Mesenchymal stem cell (in vitro differentiated cells and primary cell): ENCODE data around the gene KCNG2.
"Not testable (repeated sequence)": the region's sequence is repeated elsewhere in the genome, so short reads cannot be mapped to it uniquely, and the experiment has no call there.

Experiments used
- DNase-seq: peaks from one replicate; pipeline ENCODE4 v3.0.0-alpha.2; 2013
- H2AFZ ChIP-seq: one replicate; pipeline ENCODE4 v1.6.1; 2013; ENCODE audit warnings: low read depth, mild to moderate bottlenecking, control low read depth, inconsistent platforms, low read length, moderate library complexity
- H2AK5ac ChIP-seq: 2 replicates; pipeline ENCODE4 v1.6.1; 2013; ENCODE audit warnings: low read length, moderate library complexity, mild to moderate bottlenecking, inconsistent platforms; ENCODE audit not compliant: severe bottlenecking
- H2BK120ac ChIP-seq: one replicate; pipeline ENCODE4 v1.6.1; 2013; ENCODE audit warnings: low read depth, mild to moderate bottlenecking, inconsistent platforms, low read length, moderate library complexity
- H2BK12ac ChIP-seq, 2 experiments: one replicate each; pipeline ENCODE4 v1.6.1; 2013; ENCODE audit warnings: inconsistent platforms in 2 of 2, low read length in 2 of 2, mild to moderate bottlenecking in 2 of 2, moderate library complexity in 2 of 2, control low read depth in 1 of 2
- H2BK15ac ChIP-seq: one replicate; pipeline ENCODE4 v1.6.1; 2013; ENCODE audit warnings: mild to moderate bottlenecking, low read depth, inconsistent platforms; ENCODE audit not compliant: poor library complexity, severe bottlenecking
- H2BK5ac ChIP-seq: 2 replicates; pipeline ENCODE4 v1.6.1; 2013; ENCODE audit warnings: low read depth, mild to moderate bottlenecking, low read length, control low read depth, inconsistent platforms; ENCODE audit not compliant: poor library complexity, severe bottlenecking
- H3K14ac ChIP-seq, 2 experiments: one replicate each; pipeline ENCODE4 v1.6.1; 2013; ENCODE audit warnings: inconsistent platforms in 2 of 2, low read length in 2 of 2, control low read depth in 1 of 2, mild to moderate bottlenecking in 1 of 2, moderate library complexity in 1 of 2
- H3K18ac ChIP-seq, 2 experiments: one replicate each; pipeline ENCODE4 v1.6.1; 2013; ENCODE audit warnings: inconsistent platforms in 2 of 2, low read length in 2 of 2, control low read depth in 1 of 2, low read depth in 1 of 2, mild to moderate bottlenecking in 1 of 2
- H3K23ac ChIP-seq, 2 experiments: one replicate each; pipeline ENCODE4 v1.6.1; 2013; ENCODE audit warnings: inconsistent platforms in 2 of 2, low read length in 2 of 2, mild to moderate bottlenecking in 2 of 2, moderate library complexity in 2 of 2, control low read depth in 1 of 2
- H3K27ac ChIP-seq: 2 replicates; pipeline ENCODE4 v1.5.1; 2013; ENCODE audit warnings: mild to moderate bottlenecking, moderate library complexity, low read length, control low read depth, inconsistent platforms; ENCODE audit not compliant: poor library complexity, severe bottlenecking
- H3K27me3 ChIP-seq, 2 experiments: 2 replicates each; pipeline versions ENCODE4 v1.6.1 to v1.7.0; 2013; ENCODE audit warnings: low read length in 2 of 2, mild to moderate bottlenecking in 2 of 2, moderate library complexity in 2 of 2, control low read depth in 1 of 2, inconsistent platforms in 1 of 2; ENCODE audit not compliant: control insufficient read depth in 1 of 2, insufficient read depth in 1 of 2
- H3K36me3 ChIP-seq, 2 experiments: 2 replicates each; pipeline versions ENCODE4 v1.6.1 to v1.7.0; 2013; ENCODE audit warnings: low read length in 2 of 2, control low read depth in 1 of 2, inconsistent platforms in 1 of 2, low read depth in 1 of 2, mild to moderate bottlenecking in 1 of 2; ENCODE audit not compliant: insufficient read depth in 2 of 2, control insufficient read depth in 1 of 2
- H3K4ac ChIP-seq, 2 experiments: one replicate each; pipeline ENCODE4 v1.6.1; 2013; ENCODE audit warnings: inconsistent platforms in 2 of 2, low read length in 2 of 2, mild to moderate bottlenecking in 2 of 2, moderate library complexity in 2 of 2, control low read depth in 1 of 2, low read depth in 1 of 2
- H3K4me1 ChIP-seq: 2 replicates; pipeline ENCODE4 v1.6.1; 2013; ENCODE audit warnings: low read depth, low read length, control low read depth; ENCODE audit not compliant: control insufficient read depth, insufficient read depth
- H3K4me2 ChIP-seq: 2 replicates; pipeline ENCODE4 v1.6.1; 2013; ENCODE audit warnings: low read length, mild to moderate bottlenecking, inconsistent platforms; ENCODE audit not compliant: poor library complexity, severe bottlenecking
- H3K4me3 ChIP-seq, 2 experiments: 2 replicates each; pipeline versions ENCODE4 v1.5.1 to v1.7.0; 2013; ENCODE audit warnings: low read length in 2 of 2, mild to moderate bottlenecking in 2 of 2, control low read depth in 1 of 2, low read depth in 1 of 2; ENCODE audit not compliant: insufficient read depth in 1 of 2
- H3K79me1 ChIP-seq: replicated peaks from 2 replicates; pipeline ENCODE4 v1.6.1; 2013; ENCODE audit warnings: mild to moderate bottlenecking, control low read depth, low read length, inconsistent platforms; ENCODE audit not compliant: poor library complexity, severe bottlenecking
- H3K9ac ChIP-seq: 2 replicates; pipeline ENCODE4 v1.7.0; 2013; ENCODE audit warnings: mild to moderate bottlenecking, low read length, moderate library complexity
- H3K9me3 ChIP-seq: 2 replicates; pipeline ENCODE4 v1.7.0; 2013; ENCODE audit warnings: mild to moderate bottlenecking, low read length; ENCODE audit not compliant: control insufficient read depth
- H4K8ac ChIP-seq: one replicate; pipeline ENCODE4 v1.6.1; 2013; ENCODE audit warnings: inconsistent platforms, mild to moderate bottlenecking, low read length, moderate library complexity
- H4K91ac ChIP-seq: one replicate; pipeline ENCODE4 v1.6.1; 2013; ENCODE audit warnings: mild to moderate bottlenecking, low read length, inconsistent platforms
- WGBS: methylation state at CpG from one replicate; pipeline ENCODE4 v1.1.7; 2013; ENCODE audit warnings: mixed read lengths; 5-methylcytosine and 5-hydroxymethylcytosine counted together

KCNG2 gene

DNA sequence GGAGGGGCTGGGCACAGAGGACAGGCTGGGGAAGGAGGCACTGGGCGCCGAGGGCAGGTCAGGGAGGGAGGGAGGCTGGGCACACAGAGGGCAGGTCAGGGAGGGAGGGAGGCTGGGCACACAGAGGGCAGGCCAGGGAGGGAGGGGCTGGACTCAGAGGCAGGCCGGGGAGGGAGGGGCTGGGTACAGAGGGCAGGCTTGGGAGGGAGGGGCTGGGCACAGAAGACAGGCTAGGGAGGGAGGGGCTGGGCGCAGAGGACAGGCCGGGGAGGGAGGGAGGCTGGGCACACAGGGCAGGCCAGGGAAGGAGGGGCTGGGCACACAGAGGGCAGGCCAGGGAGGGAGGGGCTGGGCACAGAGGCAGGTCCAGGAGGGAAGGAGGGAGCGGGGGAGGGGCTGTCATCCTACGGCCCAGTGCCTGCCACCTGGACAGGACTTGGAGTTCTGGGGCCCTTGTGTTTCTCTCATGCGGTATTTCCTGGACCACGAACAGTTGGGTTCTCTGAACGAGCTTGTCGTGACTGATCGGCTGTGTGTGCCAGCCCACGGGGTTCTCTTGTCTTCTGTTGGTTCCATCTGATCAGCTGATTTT, 46.7 kb upstream of the KCNG2 start:
- Histone ChIP-seq H3K14ac (no peak overlapping the region), H4K91ac (no peak overlapping the region), H2BK12ac (no peak overlapping the region), H2BK15ac (no peak overlapping the region), H3K27ac (no peak overlapping the region), H2AFZ (no peak overlapping the region), H3K4me2 (no peak overlapping the region), H3K4ac (no peak overlapping the region), H3K18ac (no peak overlapping the region), H3K23ac (no peak overlapping the region), H3K9ac (no peak overlapping the region), H3K9me3 (peaks cover 2% of the 10 kb centered on the region), H3K27me3 (no peaks in the 10 kb centered on the region), H2AK5ac (no peak overlapping the region), H2BK120ac (no peak overlapping the region), H3K4me1 (peaks cover 2% of the 10 kb centered on the region), H4K8ac (no peak overlapping the region), H3K4me3 (no peak overlapping the region), H3K36me3 (peaks cover 60 to 63% of the 10 kb centered on the region in 2 experiments), H3K79me1 (peaks cover 35% of the 10 kb centered on the region), H2BK5ac (no peak overlapping the region)
- DNase-seq: no peak
- 95% methylated on average over 13 of the region's 13 CpGs for WGBS

DNA sequence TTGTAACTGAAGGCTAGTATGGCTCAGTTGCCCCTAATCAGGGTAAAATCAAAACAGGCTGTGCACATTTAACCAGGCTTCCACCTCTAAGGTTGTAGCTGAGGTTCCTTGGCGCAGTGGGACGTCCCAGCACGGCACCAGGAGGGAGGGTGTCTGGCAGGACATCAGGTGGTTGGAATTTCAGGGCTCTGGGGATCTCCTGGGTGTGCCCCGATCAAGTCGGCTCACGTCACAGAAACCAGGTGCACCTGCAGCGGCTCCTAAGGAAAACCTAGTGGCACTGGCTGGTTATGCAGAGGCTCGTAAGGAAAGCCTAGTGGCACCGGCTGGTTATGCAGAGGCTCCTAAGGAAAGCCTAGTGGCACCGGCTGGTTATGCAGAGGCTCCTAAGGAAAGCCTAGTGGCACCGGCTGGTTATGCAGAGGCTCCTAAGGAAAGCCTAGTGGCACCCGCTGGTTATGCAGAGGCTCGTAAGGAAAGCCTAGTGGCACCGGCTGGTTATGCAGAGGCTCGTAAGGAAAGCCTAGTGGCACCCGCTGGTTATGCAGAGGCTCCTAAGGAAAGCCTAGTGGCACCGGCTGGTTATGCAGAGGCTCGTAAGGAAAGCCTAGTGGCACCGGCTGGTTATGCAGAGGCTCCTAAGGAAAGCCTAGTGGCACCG, 45.7 kb upstream of the KCNG2 start:
- not testable (repeated sequence) for H3K4me1 ChIP-seq, H3K27ac ChIP-seq, DNase-seq, H2BK5ac ChIP-seq, H3K14ac ChIP-seq, H2BK120ac ChIP-seq, H3K18ac ChIP-seq, H3K4me2 ChIP-seq, H3K9ac ChIP-seq, H2AK5ac ChIP-seq, H3K4me3 ChIP-seq, H4K8ac ChIP-seq, H4K91ac ChIP-seq, H2AFZ ChIP-seq, H3K27me3 ChIP-seq, H2BK15ac ChIP-seq, H2BK12ac ChIP-seq, H3K4ac ChIP-seq, H3K9me3 ChIP-seq, H3K23ac ChIP-seq
- Histone ChIP-seq H3K36me3 (peaks cover 55 to 61% of the 10 kb centered on the region in 2 experiments), H3K79me1 (peaks cover 30% of the 10 kb centered on the region)
- 94% methylated on average over 13 of the region's 20 CpGs for WGBS

DNA sequence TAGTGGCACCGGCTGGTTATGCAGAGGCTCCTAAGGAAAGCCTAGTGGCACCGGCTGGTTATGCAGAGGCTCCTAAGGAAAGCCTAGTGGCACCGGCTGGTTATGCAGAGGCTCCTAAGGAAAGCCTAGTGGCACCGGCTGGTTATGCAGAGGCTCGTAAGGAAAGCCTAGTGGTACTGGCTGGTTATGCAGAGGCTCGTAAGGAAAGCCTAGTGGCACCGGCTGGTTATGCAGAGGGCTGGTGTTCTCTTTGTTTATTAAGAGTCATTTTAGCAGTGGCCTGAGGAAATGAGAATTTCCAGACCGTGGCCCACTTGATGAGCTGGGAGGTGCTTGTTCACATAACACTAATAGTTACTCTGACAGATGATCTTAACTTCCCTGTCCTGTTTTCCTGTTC, 44.8 kb upstream of the KCNG2 start:
- not testable (repeated sequence) for H3K4me2 ChIP-seq, H2AFZ ChIP-seq, H3K27ac ChIP-seq, H3K9ac ChIP-seq, H3K4me1 ChIP-seq, H2BK15ac ChIP-seq, H2BK12ac ChIP-seq, DNase-seq, H2BK5ac ChIP-seq, H3K23ac ChIP-seq, H2AK5ac ChIP-seq, H3K14ac ChIP-seq, H3K18ac ChIP-seq, H4K8ac ChIP-seq, H3K9me3 ChIP-seq, H3K4me3 ChIP-seq, H3K4ac ChIP-seq, H2BK120ac ChIP-seq, H4K91ac ChIP-seq, H3K27me3 ChIP-seq
- peaks cover 46 to 54% of the 10 kb centered on the region in 2 experiments for H3K36me3 ChIP-seq
- WGBS: 89% methylated on average over 3 of the region's 8 CpGs
- peaks cover 24% of the 10 kb centered on the region for H3K79me1 ChIP-seq

DNA sequence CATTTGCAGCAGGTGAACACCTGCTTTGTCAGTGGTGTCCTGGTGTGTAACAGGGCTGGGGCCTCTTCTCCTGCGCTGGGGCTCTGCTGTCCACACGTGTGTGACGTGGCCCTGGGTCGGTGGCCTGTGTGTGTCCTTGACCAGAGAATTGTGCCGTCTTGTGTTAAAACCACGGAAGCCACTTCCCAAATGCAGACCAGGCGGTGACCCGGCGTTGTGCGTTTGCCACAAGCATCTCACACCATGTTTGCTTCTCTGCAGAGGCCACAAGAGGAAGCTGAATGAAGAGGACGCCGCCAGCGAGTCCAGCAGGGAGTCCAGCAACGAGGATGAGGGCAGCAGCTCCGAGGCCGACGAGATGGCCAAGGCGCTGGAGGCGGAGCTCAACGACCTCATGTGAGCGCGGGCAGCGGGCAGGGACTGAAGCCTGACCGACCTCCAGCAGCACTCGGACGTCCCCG, 44.3 kb upstream of the KCNG2 start:
- Histone ChIP-seq H4K8ac (no peak overlapping the region), H3K4me1 (peaks cover 2% of the 10 kb centered on the region), H3K4me3 (peak overlapping the region in 1 of 2 experiments; percentile 22), H2AFZ (no peak overlapping the region), H3K79me1 (peaks cover 24% of the 10 kb centered on the region), H3K23ac (no peak overlapping the region), H2BK5ac (no peak overlapping the region), H3K27me3 (no peaks in the 10 kb centered on the region), H3K4me2 (no peak overlapping the region), H3K9me3 (no peaks in the 10 kb centered on the region), H3K18ac (no peak overlapping the region), H4K91ac (peak overlapping the region; percentile 16), H3K14ac (no peak overlapping the region), H2BK12ac (no peak overlapping the region), H3K36me3 (peaks cover 43 to 52% of the 10 kb centered on the region in 2 experiments), H2AK5ac (no peak overlapping the region), H3K9ac (no peak overlapping the region), H2BK120ac (no peak overlapping the region), H2BK15ac (no peak overlapping the region), H3K4ac (no peak overlapping the region), H3K27ac (no peak overlapping the region)
- 96% methylated on average over 27 of the region's 27 CpGs for WGBS
- no peak for DNase-seq
